ENCODE measurements around the gene HOXB2. TPM values are rescaled to one million over a fixed set of nuclear protein-coding genes. Genes with fewer than 3 reads are reported as not detected.

HOXB2 gene
- total and polyA plus RNA-seq, 9 of the 15 experiments (the other 6 are each of a cell fraction or from before 2014, with no cell fraction given), result 2.1 to 97.7 (median 21.2) TPM

- TF ChIP-seq ZBTB33 (CRISPR knock-in tag; IDR thresholded peaks at IDR 0.05) (no peak), PKNOX1 (IDR thresholded peaks at IDR 0.05) (no peak), HCFC1 (IDR thresholded peaks at IDR 0.05; ENCODE audit: low read depth, low read length) (no peak), ARID2 (IDR thresholded peaks at IDR 0.05) (no peak), PHF21A (IDR thresholded peaks at IDR 0.05; ENCODE audit: borderline replicate concordance, low read depth) (no peak), SRSF3 (IDR thresholded peaks at IDR 0.05; ENCODE audit: insufficient read depth, low read length) (0 out of 2 replicates have a peak, but pooled peaks have one; percentile 53), ZNF655 (CRISPR knock-in tag; IDR thresholded peaks at IDR 0.05) (no peak), ZBTB17 (CRISPR knock-in tag; IDR thresholded peaks at IDR 0.05) (peak; percentile 26; the same call in 1 of the 2 replicates), CBX3 (IDR thresholded peaks at IDR 0.05; ENCODE audit: borderline replicate concordance in 1 of 2, low read length in 2 of 2) (no peak), POLR3G (IDR thresholded peaks at IDR 0.05; ENCODE audit: extremely low read depth, insufficient read length, insufficient replicate concordance) (no peak), HNRNPL (IDR thresholded peaks at IDR 0.05; ENCODE audit: low read depth, low read length) (no peak), MBD1 (CRISPR knock-in tag; IDR thresholded peaks at IDR 0.05) (no peak), HNRNPH1 (optimal IDR thresholded peaks at IDR 0.05; ENCODE audit: low read depth, low read length) (no peak), KAT8 (IDR thresholded peaks at IDR 0.05; ENCODE audit: low read depth) (no peak), NR3C1 (CRISPR knock-in tag; IDR thresholded peaks at IDR 0.05) (no peak), PURB (CRISPR knock-in tag; IDR thresholded peaks at IDR 0.05; ENCODE audit: low read depth) (no peak), ZNF707 (CRISPR knock-in tag; conservative IDR thresholded peaks at IDR 0.05) (no peak), CBFB (CRISPR knock-in tag; IDR thresholded peaks at IDR 0.05) (no peak), ZNF224 (CRISPR knock-in tag; IDR thresholded peaks at IDR 0.05) (no peak), CREM (IDR thresholded peaks at IDR 0.05; ENCODE audit: low read depth) (peak; percentile 3; the same call in 1 of the 2 replicates), DDX20 (tag; IDR thresholded peaks at IDR 0.05; ENCODE audit: low read depth) (no peak), ARNT (IDR thresholded peaks at IDR 0.05) (no peak), MCM2 (IDR thresholded peaks at IDR 0.05; ENCODE audit: low read depth) (no peak)
These were observed 31.8 kb upstream of the HOXB2 start (continued) for GRCh38 chr17:48576479-48577309.
